Breast epithelium (tissue), 3 donors: ENCODE results near the gene RTN4RL1.

Experiments
- POLR2A ChIP-seq: fragments of 450-650 bp; IDR thresholded peaks from one replicate; pipeline ENCODE4 v1.6.1; 2016; ENCODE audit warnings: antibody characterized with exemption, mild to moderate bottlenecking, moderate library complexity
- TF ChIP-seq, protein P1 (sequence below), 3 donors: fragments of 450-650 bp; IDR thresholded peaks; one replicate each; pipeline ENCODE4 v1.5.1; 2016 to 2017; ENCODE audit warnings: antibody characterized with exemption in 3 of 3, mild to moderate bottlenecking in 3 of 3, moderate library complexity in 3 of 3

DNA sequence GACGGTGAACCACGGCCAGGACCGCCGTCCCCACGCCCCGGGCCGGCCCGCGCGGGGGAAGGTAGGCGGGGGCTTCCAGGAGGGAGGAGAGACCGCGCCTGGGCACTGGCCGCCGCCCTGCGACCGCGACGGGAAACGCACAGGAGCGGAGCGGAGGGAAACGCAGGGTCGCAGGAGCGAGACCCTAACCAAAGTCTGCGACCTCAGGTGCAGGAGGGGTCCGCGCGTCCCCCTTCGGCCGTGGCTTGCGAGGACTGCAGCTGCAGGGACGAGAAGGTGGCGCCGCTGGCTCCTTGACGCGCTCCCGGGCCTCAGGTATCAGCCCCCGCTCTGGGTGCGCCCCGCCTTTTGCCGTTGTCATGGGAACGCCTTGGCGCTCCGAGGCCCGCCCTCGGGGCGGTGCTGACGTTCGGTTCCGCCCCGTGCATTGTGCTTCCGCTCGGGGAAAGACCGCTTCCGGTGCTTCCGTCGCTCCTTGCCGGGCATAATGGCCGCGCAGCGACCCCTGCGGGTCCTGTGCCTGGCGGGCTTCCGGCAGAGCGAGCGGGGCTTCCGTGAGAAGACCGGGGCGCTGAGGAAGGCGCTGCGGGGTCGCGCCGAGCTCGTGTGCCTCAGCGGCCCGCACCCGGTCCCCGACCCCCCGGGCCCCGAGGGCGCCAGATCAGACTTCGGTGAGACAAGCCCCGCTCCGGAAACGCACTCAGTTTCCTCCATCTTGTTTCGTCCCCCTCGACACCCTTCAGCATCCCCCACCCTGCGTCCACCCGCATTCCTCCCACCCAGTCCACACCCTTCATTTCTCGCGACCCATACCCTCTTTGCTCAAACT lies 16.6 kb upstream of the RTN4RL1 start, which contains the start of gene OVCA2:
- TF ChIP-seq, protein P1, sequence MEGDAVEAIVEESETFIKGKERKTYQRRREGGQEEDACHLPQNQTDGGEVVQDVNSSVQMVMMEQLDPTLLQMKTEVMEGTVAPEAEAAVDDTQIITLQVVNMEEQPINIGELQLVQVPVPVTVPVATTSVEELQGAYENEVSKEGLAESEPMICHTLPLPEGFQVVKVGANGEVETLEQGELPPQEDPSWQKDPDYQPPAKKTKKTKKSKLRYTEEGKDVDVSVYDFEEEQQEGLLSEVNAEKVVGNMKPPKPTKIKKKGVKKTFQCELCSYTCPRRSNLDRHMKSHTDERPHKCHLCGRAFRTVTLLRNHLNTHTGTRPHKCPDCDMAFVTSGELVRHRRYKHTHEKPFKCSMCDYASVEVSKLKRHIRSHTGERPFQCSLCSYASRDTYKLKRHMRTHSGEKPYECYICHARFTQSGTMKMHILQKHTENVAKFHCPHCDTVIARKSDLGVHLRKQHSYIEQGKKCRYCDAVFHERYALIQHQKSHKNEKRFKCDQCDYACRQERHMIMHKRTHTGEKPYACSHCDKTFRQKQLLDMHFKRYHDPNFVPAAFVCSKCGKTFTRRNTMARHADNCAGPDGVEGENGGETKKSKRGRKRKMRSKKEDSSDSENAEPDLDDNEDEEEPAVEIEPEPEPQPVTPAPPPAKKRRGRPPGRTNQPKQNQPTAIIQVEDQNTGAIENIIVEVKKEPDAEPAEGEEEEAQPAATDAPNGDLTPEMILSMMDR (IDR thresholded peaks at IDR 0.05): peak in 1 of 3 donors; percentile 42
- peak; percentile 57 for TF ChIP-seq POLR2A
